ENCODE measurements around the gene ZNF578.
"Not testable (repeated sequence)": the region's sequence is repeated elsewhere in the genome, so short reads cannot be mapped to it uniquely, and the experiment has no call there.

GRCh38 chr19:52561611-52562010, 108.3 kb downstream of the ZNF578 start:
- TF ChIP-seq CTCF (conservative IDR thresholded peaks at IDR 0.05; ENCODE audit: low read depth, low read length); EZH2 (IDR thresholded peaks at IDR 0.05; ENCODE audit: low read length, unreplicated experiment): not testable (repeated sequence)

Measured in PC-3 (cell line).